IgD-negative memory B cell (primary cell): ENCODE results near the gene RTN4R. TPM values are rescaled to one million over a fixed set of nuclear protein-coding genes. Genes with fewer than 3 reads are reported as not detected.

Source experiments
- H3K27ac Mint-ChIP-seq, 3 donors: one replicate each; pipeline ENCODE4 v1.8.0; 2020 to 2022; ENCODE audit warnings: mild to moderate bottlenecking in 3 of 3, mixed read lengths in 3 of 3, moderate library complexity in 1 of 3
- H3K27me3 Mint-ChIP-seq: one replicate; pipeline ENCODE4 v1.8.0; 2021; ENCODE audit warnings: mixed read lengths
- H3K36me3 Mint-ChIP-seq: one replicate; pipeline ENCODE4 v1.8.0; 2020; ENCODE audit warnings: mild to moderate bottlenecking, mixed read lengths
- H3K4me1 Mint-ChIP-seq, 3 donors: one replicate each; pipeline ENCODE4 v1.8.0; 2020 to 2022; ENCODE audit warnings: mixed read lengths in 3 of 3, mild to moderate bottlenecking in 1 of 3
- H3K4me3 Mint-ChIP-seq, 4 donors: one replicate each; pipeline ENCODE4 v1.8.0; 2020 to 2022; ENCODE audit warnings: mild to moderate bottlenecking in 4 of 4, mixed read lengths in 4 of 4, moderate library complexity in 3 of 4
- H3K9me3 Mint-ChIP-seq, 3 donors: one replicate each; pipeline ENCODE4 v1.8.0; 2020 to 2021; ENCODE audit warnings: mixed read lengths in 3 of 3, mild to moderate bottlenecking in 1 of 3
- polyA plus RNA-seq: library from polyadenylated mRNA; unstranded; fragments of 300-500 nt; fragmentation: Illumina TruSeq; gene quantifications from one replicate; pipeline ENCODE4 v1.2.3, GENCODE V29; 2021

RTN4R gene
- polyA plus RNA-seq, 1 donor from 2014 or later: not detected

GRCh38 chr22:20211409-20211996 is 56.6 kb downstream of the RTN4R start:
- H3K36me3 Mint-ChIP-seq: peaks cover 1% of the 10 kb centered on the region
- H3K27ac Mint-ChIP-seq: no peak overlapping the region
- H3K27me3 Mint-ChIP-seq: peaks cover 6% of the 10 kb centered on the region
- H3K9me3 Mint-ChIP-seq: no peaks in the 10 kb centered on the region
- H3K4me3 Mint-ChIP-seq: peak overlapping the region in 1 of 4 donors; percentile 17
- peaks cover 0 to 9% (median 4%) of the 10 kb centered on the region in 3 donors for H3K4me1 Mint-ChIP-seq

- H3K36me3 Mint-ChIP-seq: peaks cover 1% of the 10 kb centered on the region
- no peaks in the 10 kb centered on the region for H3K9me3 Mint-ChIP-seq
- peaks cover 7 to 15% (median 9%) of the 10 kb centered on the region in 3 donors for H3K4me1 Mint-ChIP-seq
- peaks cover 6% of the 10 kb centered on the region for H3K27me3 Mint-ChIP-seq
- no peak overlapping the region for H3K27ac Mint-ChIP-seq
- H3K4me3 Mint-ChIP-seq: no peak overlapping the region
Measured at GRCh38 chr22:20210473-20211059, 57.6 kb downstream of the RTN4R start.

GRCh38 chr22:20209761-20210250 is 58.3 kb downstream of the RTN4R start:
- no peak overlapping the region for H3K4me3 Mint-ChIP-seq
- no peak overlapping the region for H3K27ac Mint-ChIP-seq
- H3K9me3 Mint-ChIP-seq: no peaks in the 10 kb centered on the region
- H3K36me3 Mint-ChIP-seq: peaks cover 1% of the 10 kb centered on the region
- peaks cover 5% of the 10 kb centered on the region for H3K27me3 Mint-ChIP-seq
- peaks cover 7 to 15% (median 9%) of the 10 kb centered on the region in 3 donors for H3K4me1 Mint-ChIP-seq

- Mint-ChIP-seq H3K36me3 (peaks cover 1% of the 10 kb centered on the region), H3K27ac (no peak overlapping the region), H3K27me3 (peaks cover under 1% of the 10 kb centered on the region), H3K9me3 (no peaks in the 10 kb centered on the region), H3K4me3 (no peak overlapping the region), H3K4me1 (peaks cover 7 to 15% (median 9%) of the 10 kb centered on the region in 3 donors)
Measured at GRCh38 chr22:20208713-20209310, 59.3 kb downstream of the RTN4R start.

GRCh38 chr22:20207277-20208025 is 60.7 kb downstream of the RTN4R start:
- H3K4me1 Mint-ChIP-seq: peaks cover 7 to 13% (median 9%) of the 10 kb centered on the region in 3 donors
- H3K27ac Mint-ChIP-seq: no peak overlapping the region
- H3K9me3 Mint-ChIP-seq: no peaks in the 10 kb centered on the region
- peak overlapping the region; percentile 75 to 97 (median 93) for H3K4me3 Mint-ChIP-seq
- H3K36me3 Mint-ChIP-seq: peaks cover 1% of the 10 kb centered on the region
- H3K27me3 Mint-ChIP-seq: no peaks in the 10 kb centered on the region

GRCh38 chr22:20206709-20207215 is 61.4 kb downstream of the RTN4R start:
- Mint-ChIP-seq H3K36me3 (peaks cover 1% of the 10 kb centered on the region), H3K27ac (no peak overlapping the region), H3K4me3 (peak overlapping the region; percentile 90 to 97 (median 94)), H3K4me1 (peaks cover 7 to 11% (median 9%) of the 10 kb centered on the region in 3 donors), H3K27me3 (peaks cover 4% of the 10 kb centered on the region), H3K9me3 (no peaks in the 10 kb centered on the region)

GRCh38 chr22:20205964-20206708 is 62.0 kb downstream of the RTN4R start:
- Mint-ChIP-seq H3K36me3 (peaks cover 1% of the 10 kb centered on the region), H3K9me3 (no peaks in the 10 kb centered on the region), H3K4me3 (peak overlapping the region; percentile 90 to 97 (median 94)), H3K27ac (peak overlapping the region; percentile 46 to 85 (median 78)), H3K27me3 (peaks cover 4% of the 10 kb centered on the region), H3K4me1 (peaks cover 7 to 11% (median 9%) of the 10 kb centered on the region in 3 donors)

GRCh38 chr22:20205464-20205963 is 62.6 kb downstream of the RTN4R start:
- Mint-ChIP-seq H3K27ac (peak overlapping the region in 1 of 3 donors; percentile 78), H3K36me3 (peaks cover 1% of the 10 kb centered on the region), H3K4me1 (peaks cover 7 to 11% (median 9%) of the 10 kb centered on the region in 3 donors), H3K27me3 (peaks cover 4% of the 10 kb centered on the region), H3K9me3 (no peaks in the 10 kb centered on the region), H3K4me3 (peak overlapping the region; percentile 90 to 97 (median 94))

GRCh38 chr22:20204806-20205205 is 63.3 kb downstream of the RTN4R start:
- Mint-ChIP-seq H3K27me3 (peaks cover 4% of the 10 kb centered on the region), H3K4me1 (peaks cover 7 to 11% (median 9%) of the 10 kb centered on the region in 3 donors), H3K27ac (no peak overlapping the region), H3K36me3 (peaks cover 1% of the 10 kb centered on the region), H3K9me3 (no peaks in the 10 kb centered on the region), H3K4me3 (peak overlapping the region in 1 of 4 donors; percentile 84)

- no peak overlapping the region for H3K4me3 Mint-ChIP-seq
- H3K27me3 Mint-ChIP-seq: peaks cover 4% of the 10 kb centered on the region
- H3K9me3 Mint-ChIP-seq: no peaks in the 10 kb centered on the region
- H3K36me3 Mint-ChIP-seq: peaks cover 1% of the 10 kb centered on the region
- peaks cover 7 to 11% (median 9%) of the 10 kb centered on the region in 3 donors for H3K4me1 Mint-ChIP-seq
- no peak overlapping the region for H3K27ac Mint-ChIP-seq
Measured at GRCh38 chr22:20204311-20204710, 63.8 kb downstream of the RTN4R start.

- peaks cover 7 to 11% (median 9%) of the 10 kb centered on the region in 3 donors for H3K4me1 Mint-ChIP-seq
- no peaks in the 10 kb centered on the region for H3K9me3 Mint-ChIP-seq
- H3K4me3 Mint-ChIP-seq: no peak overlapping the region
- H3K27ac Mint-ChIP-seq: no peak overlapping the region
- peaks cover 1% of the 10 kb centered on the region for H3K36me3 Mint-ChIP-seq
- H3K27me3 Mint-ChIP-seq: peaks cover 4% of the 10 kb centered on the region
Measured at GRCh38 chr22:20203552-20204201, 64.4 kb downstream of the RTN4R start.

- H3K4me3 Mint-ChIP-seq: peak overlapping the region in 1 of 4 donors; percentile 5
- H3K27me3 Mint-ChIP-seq: peaks cover 4% of the 10 kb centered on the region
- no peaks in the 10 kb centered on the region for H3K9me3 Mint-ChIP-seq
- no peak overlapping the region for H3K27ac Mint-ChIP-seq
- peaks cover 7 to 11% (median 9%) of the 10 kb centered on the region in 3 donors for H3K4me1 Mint-ChIP-seq
- no peaks in the 10 kb centered on the region for H3K36me3 Mint-ChIP-seq
Measured at GRCh38 chr22:20203142-20203551, 65.0 kb downstream of the RTN4R start.

- Mint-ChIP-seq H3K27ac (no peak overlapping the region), H3K36me3 (no peaks in the 10 kb centered on the region), H3K4me3 (no peak overlapping the region), H3K4me1 (peaks cover 6 to 7% (median 7%) of the 10 kb centered on the region in 3 donors), H3K27me3 (peaks cover 4% of the 10 kb centered on the region), H3K9me3 (no peaks in the 10 kb centered on the region)
Measured at GRCh38 chr22:20201837-20202392, 66.2 kb downstream of the RTN4R start.
